Testis (tissue), 3 donors: ENCODE measurements around the gene TMUB1. TPM values are rescaled to one million over a fixed set of nuclear protein-coding genes. Genes with fewer than 3 reads are reported as not detected.

Source experiments
- DNase-seq: peaks from one replicate; pipeline ENCODE4 v3.0.0-alpha.2; 2019
- H3K27ac ChIP-seq, 2 donors: fragments of 200-600 bp; sonication (generic); one replicate each; pipeline ENCODE4 v1.5.1; 2019
- H3K27me3 ChIP-seq: fragments of 200-600 bp; sonication (generic); one replicate; pipeline ENCODE4 v1.5.1; 2019
- H3K36me3 ChIP-seq: fragments of 200-600 bp; sonication (generic); one replicate; pipeline ENCODE4 v1.5.1; 2017; ENCODE audit warnings: low read depth; ENCODE audit errors: missing control alignments
- H3K4me1 ChIP-seq: fragments of 200-600 bp; sonication (generic); one replicate; pipeline ENCODE4 v1.5.1; 2019
- H3K4me3 ChIP-seq, 2 donors: fragments of 200-600 bp; sonication (generic); one replicate each; pipeline ENCODE4 v1.5.1; 2017 to 2019
- H3K9me3 ChIP-seq: fragments of 200-600 bp; sonication (generic); one replicate; pipeline ENCODE4 v1.5.1; 2017
- CTCF ChIP-seq, 3 experiments: fragments of 450-650 bp in 2 of 3; fragments of 200-600 bp in 1 of 3; sonication (generic) in 1 of 3; IDR thresholded peaks; one replicate each; pipeline ENCODE4 v1.5.1; 2016 to 2019; ENCODE audit warnings: antibody characterized with exemption in 3 of 3, mild to moderate bottlenecking in 2 of 3, moderate library complexity in 1 of 3
- POLR2A ChIP-seq: fragments of 450-650 bp; IDR thresholded peaks from one replicate; pipeline ENCODE4 v1.6.1; 2017; ENCODE audit warnings: antibody characterized with exemption, mild to moderate bottlenecking, moderate library complexity
- WGBS, 2 donors: methylation state at CpG; one replicate each; pipeline ENCODE4 v1.1.5; 2018; 5-methylcytosine and 5-hydroxymethylcytosine counted together
- intact Hi-C: fragments of 100-400 bp; cut with DNase I; formaldehyde crosslinking; loops from one replicate; pipeline ENCODE4 v1.15.1; 2023; ENCODE audit warnings: low total_unique reads
- polyA plus RNA-seq: library from polyadenylated mRNA; stranded (reverse); fragments of 350-450 nt; fragmentation: Illumina TruSeq; extraction: RNeasy Lipid Tissue Mini Kit (QIAGEN cat#74804); gene quantifications from one replicate; pipeline ENCODE4 v1.2.3, GENCODE V29; 2014; ENCODE audit warnings: low read depth, low replicate concordance; ENCODE audit not compliant: insufficient read depth
- total RNA-seq, 2 donors: library from RNA; depleted of rRNA; stranded (reverse); fragments of >200 nt; gene quantifications; one replicate each; pipeline ENCODE4 v1.2.3, GENCODE V29; 2016

Gene TMUB1
- total and polyA plus RNA-seq, 3 donors from 2014 or later: 30.8 to 68.7 (median 63.2) TPM

- intact Hi-C loops: no loop called here
- DNase-seq: no peak
- 82% methylated on average over 7 to 20 of the region's 21 CpGs for WGBS, 2 donors
These were observed 48.1 kb downstream of the TMUB1 start for GRCh38 chr7:151035026-151035717.

GRCh38 chr7:151034312-151035025 is 48.8 kb downstream of the TMUB1 start:
- H3K36me3 ChIP-seq: no peaks in the 10 kb centered on the region
- 88 to 92% methylated on average over 5 to 21 of the region's 21 CpGs for WGBS, 2 donors
- no peaks in the 10 kb centered on the region for H3K27me3 ChIP-seq
- DNase-seq: no peak
- peaks cover 12% of the 10 kb centered on the region for H3K4me1 ChIP-seq
- H3K9me3 ChIP-seq: no peaks in the 10 kb centered on the region
- intact Hi-C loops: no loop called here
- TF ChIP-seq CTCF (IDR thresholded peaks at IDR 0.05): no peak
- no peak for TF ChIP-seq POLR2A
- H3K4me3 ChIP-seq: no peak overlapping the region
- H3K27ac ChIP-seq: no peak overlapping the region

More at GRCh38 chr7:151035026-151035717, 48.1 kb downstream of the TMUB1 start:
- peaks cover 19% of the 10 kb centered on the region for H3K4me1 ChIP-seq
- H3K27ac ChIP-seq: no peak overlapping the region
- no peaks in the 10 kb centered on the region for H3K27me3 ChIP-seq
- no peaks in the 10 kb centered on the region for H3K9me3 ChIP-seq
- H3K36me3 ChIP-seq: no peaks in the 10 kb centered on the region
- no peak for TF ChIP-seq CTCF (IDR thresholded peaks at IDR 0.05)
- TF ChIP-seq POLR2A: no peak
- no peak overlapping the region for H3K4me3 ChIP-seq

GRCh38 chr7:151033864-151034249 is 49.4 kb downstream of the TMUB1 start:
- Histone ChIP-seq H3K4me1 (peaks cover 9% of the 10 kb centered on the region), H3K4me3 (no peak overlapping the region), H3K9me3 (no peaks in the 10 kb centered on the region), H3K27me3 (no peaks in the 10 kb centered on the region), H3K36me3 (no peaks in the 10 kb centered on the region), H3K27ac (no peak overlapping the region)
- 89 to 92% methylated on average over 3 to 5 of the region's 5 CpGs for WGBS, 2 donors
- DNase-seq: no peak
- intact Hi-C loops: no loop called here
- TF ChIP-seq CTCF (IDR thresholded peaks at IDR 0.05) (no peak), POLR2A (no peak)

GRCh38 chr7:151032936-151033863 is 50.1 kb downstream of the TMUB1 start:
- Histone ChIP-seq H3K4me3 (no peak overlapping the region), H3K9me3 (no peaks in the 10 kb centered on the region), H3K27me3 (no peaks in the 10 kb centered on the region), H3K4me1 (peaks cover 4% of the 10 kb centered on the region), H3K36me3 (no peaks in the 10 kb centered on the region), H3K27ac (no peak overlapping the region)
- intact Hi-C loops: no loop called here
- no peak for TF ChIP-seq POLR2A
- TF ChIP-seq CTCF (IDR thresholded peaks at IDR 0.05): no peak
- 91 to 94% methylated on average over 15 to 17 of the region's 17 CpGs for WGBS, 2 donors
- DNase-seq: no peak

Other genes with a start within 250 kb of the TMUB1 start
- gene AOC1, start 231.0 kb downstream of the TMUB1 start, total RNA-seq: 1 to 10 TPM; 2.8 to 4.5 TPM
- gene AOC1, start 231.0 kb downstream of the TMUB1 start, polyA plus RNA-seq: 6.2 TPM
- gene KCNH2, start 105.2 kb downstream of the TMUB1 start, total RNA-seq: 100 to 1,000 TPM; 230 to 247 TPM
- gene KCNH2, start 105.2 kb downstream of the TMUB1 start, polyA plus RNA-seq: 82.5 TPM
- 10 to 100 TPM; 25.0 to 36.6 TPM for gene NOS3, start 92.5 kb downstream of the TMUB1 start, total RNA-seq
- 19.5 TPM for gene NOS3, start 92.5 kb downstream of the TMUB1 start, polyA plus RNA-seq
- 10 to 100 TPM; 14.9 to 29.7 TPM for gene ATG9B, start 59.0 kb downstream of the TMUB1 start, total RNA-seq
- gene ATG9B, start 59.0 kb downstream of the TMUB1 start, polyA plus RNA-seq: 24.8 TPM
- gene ABCB8, start 55.0 kb downstream of the TMUB1 start, total RNA-seq: 10 to 100 TPM; 59.6 to 76.8 TPM
- gene ABCB8, start 55.0 kb downstream of the TMUB1 start, polyA plus RNA-seq: 34.9 TPM
- 10 to 100 TPM; 27.5 to 37.9 TPM for gene ASIC3, start 35.0 kb downstream of the TMUB1 start, total RNA-seq
- gene ASIC3, start 35.0 kb downstream of the TMUB1 start, polyA plus RNA-seq: 20.8 TPM
- gene CDK5, start 25.6 kb downstream of the TMUB1 start, total RNA-seq: 10 to 100 TPM; 10.5 to 15.4 TPM
- 7.1 TPM for gene CDK5, start 25.6 kb downstream of the TMUB1 start, polyA plus RNA-seq
- gene SLC4A2, start 23.9 kb downstream of the TMUB1 start, total RNA-seq: 100 to 1,000 TPM; 147 to 153 TPM
- 68.9 TPM for gene SLC4A2, start 23.9 kb downstream of the TMUB1 start, polyA plus RNA-seq
- 100 to 1,000 TPM; 114 to 124 TPM for gene FASTK, start 2.7 kb downstream of the TMUB1 start, total RNA-seq
- 60.3 TPM for gene FASTK, start 2.7 kb downstream of the TMUB1 start, polyA plus RNA-seq
- 10 to 100 TPM; 65.6 to 90.5 TPM for gene AGAP3, start 3.0 kb upstream of the TMUB1 start, total RNA-seq
- 44.1 TPM for gene AGAP3, start 3.0 kb upstream of the TMUB1 start, polyA plus RNA-seq
- 10 to 100 TPM in 1 of 2 donors, 1 to 10 TPM in 1; 2.9 to 15.6 TPM for gene GBX1, start 84.2 kb upstream of the TMUB1 start, total RNA-seq
- gene GBX1, start 84.2 kb upstream of the TMUB1 start, polyA plus RNA-seq: 7.2 TPM
- gene ASB10, start 103.8 kb upstream of the TMUB1 start, total RNA-seq: under 1 TPM in 1 of 2 donors, not detected in 1; 0.39 TPM
- 0.18 TPM for gene ASB10, start 103.8 kb upstream of the TMUB1 start, polyA plus RNA-seq
- not detected for gene H2BK1, start 127.0 kb upstream of the TMUB1 start, total RNA-seq
- not detected for gene H2BK1, start 127.0 kb upstream of the TMUB1 start, polyA plus RNA-seq
- gene ABCF2, start 143.7 kb upstream of the TMUB1 start, total RNA-seq: 10 to 100 TPM; 44.4 to 49.4 TPM
- gene ABCF2, start 143.7 kb upstream of the TMUB1 start, polyA plus RNA-seq: 54.3 TPM
- gene CHPF2, start 149.0 kb upstream of the TMUB1 start, total RNA-seq: 10 to 100 TPM; 66.5 to 70.5 TPM
- 22.6 TPM for gene CHPF2, start 149.0 kb upstream of the TMUB1 start, polyA plus RNA-seq
- 100 to 1,000 TPM in 1 of 2 donors, 10 to 100 TPM in 1; 94.0 to 122 TPM for gene SMARCD3, start 165.2 kb upstream of the TMUB1 start, total RNA-seq
- gene SMARCD3, start 165.2 kb upstream of the TMUB1 start, polyA plus RNA-seq: 55.1 TPM